D721Med (cell line): ENCODE results near the gene VPS37D.
"Not testable (repeated sequence)": the region's sequence is repeated elsewhere in the genome, so short reads cannot be mapped to it uniquely, and the experiment has no call there.

Source experiments
- DNase-seq: peaks from one replicate; pipeline ENCODE4 v3.0.0; 2011; ENCODE audit warnings: low spot score; ENCODE audit not compliant: insufficient read length
- FAIRE-seq: peaks from 2 replicates; lab custom pipeline; 2011; peaks lifted over from hg19 to GRCh38; lab: Jason Lieb, UNC
- TF ChIP-seq, protein P1 (sequence below): IDR thresholded peaks from 2 replicates; pipeline ENCODE4 v1.5.1; 2012; ENCODE audit warnings: mild to moderate bottlenecking, control low read depth; ENCODE audit not compliant: insufficient read depth; ENCODE audit errors: missing control alignments

The VPS37D gene

DNA sequence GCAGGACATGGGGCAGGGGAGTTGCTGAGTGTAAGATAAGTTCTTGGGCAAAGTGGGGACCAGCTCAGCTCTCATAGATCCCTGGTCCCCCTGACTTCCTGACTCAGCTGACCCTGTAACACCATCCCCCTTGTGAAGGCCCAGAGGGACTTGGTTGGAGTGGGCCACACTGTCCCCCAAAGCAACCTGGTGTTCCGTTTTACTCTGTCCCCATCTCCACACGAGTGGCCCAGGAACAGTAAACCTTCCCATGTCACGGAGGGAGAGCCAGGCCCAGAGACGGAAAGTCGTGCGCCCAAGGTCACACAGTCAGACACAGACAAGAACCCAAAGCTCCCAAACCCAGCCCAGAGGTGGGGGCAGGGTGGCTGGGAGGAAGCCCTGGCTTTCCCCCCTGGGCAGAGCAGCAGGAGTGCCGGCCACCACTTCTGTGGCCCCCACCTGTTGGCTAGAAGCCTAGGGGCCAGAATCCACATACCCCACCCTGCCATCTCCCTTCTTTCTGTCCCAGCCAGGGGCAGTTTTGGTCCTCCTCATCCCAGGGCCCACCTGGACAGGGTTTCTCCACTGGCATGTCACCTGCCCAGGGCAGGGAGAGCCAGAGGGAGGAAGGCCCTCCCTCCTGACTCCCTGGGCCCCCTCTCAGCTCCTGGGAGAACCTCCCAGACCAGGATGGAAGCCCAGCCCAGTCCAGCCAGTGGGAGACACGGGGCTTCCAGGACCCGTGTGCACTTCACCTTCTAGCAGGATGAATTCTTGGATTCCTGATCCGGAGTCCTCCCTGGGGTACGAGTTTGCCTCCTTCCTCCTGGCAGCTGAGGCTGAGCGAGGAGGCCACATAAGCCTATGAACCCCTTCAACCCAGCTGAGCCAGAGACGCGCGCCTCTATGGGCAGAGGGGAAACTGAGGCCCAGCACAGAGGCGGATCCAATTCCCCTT is 20.6 kb upstream of the VPS37D start:
- TF ChIP-seq, protein P1, sequence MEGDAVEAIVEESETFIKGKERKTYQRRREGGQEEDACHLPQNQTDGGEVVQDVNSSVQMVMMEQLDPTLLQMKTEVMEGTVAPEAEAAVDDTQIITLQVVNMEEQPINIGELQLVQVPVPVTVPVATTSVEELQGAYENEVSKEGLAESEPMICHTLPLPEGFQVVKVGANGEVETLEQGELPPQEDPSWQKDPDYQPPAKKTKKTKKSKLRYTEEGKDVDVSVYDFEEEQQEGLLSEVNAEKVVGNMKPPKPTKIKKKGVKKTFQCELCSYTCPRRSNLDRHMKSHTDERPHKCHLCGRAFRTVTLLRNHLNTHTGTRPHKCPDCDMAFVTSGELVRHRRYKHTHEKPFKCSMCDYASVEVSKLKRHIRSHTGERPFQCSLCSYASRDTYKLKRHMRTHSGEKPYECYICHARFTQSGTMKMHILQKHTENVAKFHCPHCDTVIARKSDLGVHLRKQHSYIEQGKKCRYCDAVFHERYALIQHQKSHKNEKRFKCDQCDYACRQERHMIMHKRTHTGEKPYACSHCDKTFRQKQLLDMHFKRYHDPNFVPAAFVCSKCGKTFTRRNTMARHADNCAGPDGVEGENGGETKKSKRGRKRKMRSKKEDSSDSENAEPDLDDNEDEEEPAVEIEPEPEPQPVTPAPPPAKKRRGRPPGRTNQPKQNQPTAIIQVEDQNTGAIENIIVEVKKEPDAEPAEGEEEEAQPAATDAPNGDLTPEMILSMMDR, result no peak
- FAIRE-seq (no peak), DNase-seq (no peak)

DNA sequence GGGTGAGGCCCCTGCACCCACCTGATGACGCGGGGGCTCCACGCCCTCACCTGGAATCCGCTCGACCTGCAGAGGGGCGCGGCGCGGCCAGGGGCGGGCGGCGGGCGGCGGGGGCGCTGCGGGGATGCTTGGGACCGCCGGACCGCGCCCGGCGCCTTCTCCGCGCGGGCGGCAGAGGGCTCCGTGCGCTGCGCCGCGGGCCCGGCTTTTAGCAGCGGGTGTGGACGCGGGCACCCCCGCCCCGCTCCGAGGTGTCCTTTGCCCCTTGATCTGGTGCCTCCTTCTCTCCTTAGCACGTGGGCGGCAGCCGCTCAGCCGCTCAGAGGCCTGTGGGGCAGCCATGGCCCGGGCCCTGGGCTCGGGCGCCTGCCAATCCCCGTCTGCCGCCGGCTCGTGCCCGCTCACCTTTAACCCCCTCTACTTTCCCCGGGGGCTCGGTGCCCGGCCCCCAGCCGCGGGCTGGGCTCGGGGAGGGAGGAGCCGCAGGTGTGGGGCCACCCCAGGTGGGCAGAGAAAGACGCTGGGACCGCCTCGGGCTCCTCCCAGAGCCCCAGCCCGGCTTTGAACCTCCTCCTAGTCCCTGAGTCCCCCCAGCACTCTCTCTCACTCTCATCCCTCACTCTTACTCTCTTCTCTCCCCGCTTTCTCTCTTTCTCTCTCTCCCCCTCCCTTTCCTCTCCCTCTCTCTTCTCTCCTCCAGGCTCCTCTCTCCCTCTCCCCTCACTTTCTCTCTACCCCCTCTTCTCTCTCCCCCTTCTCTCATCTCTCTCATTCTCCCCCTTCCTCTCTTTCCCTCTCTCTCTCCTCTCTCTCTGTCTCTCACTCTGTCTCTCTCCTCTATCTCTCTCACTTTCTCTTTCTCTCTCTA is 19.7 kb upstream of the VPS37D start:
- no peak for FAIRE-seq
- TF ChIP-seq, protein P1, result peak; percentile 20
- no peak for DNase-seq

DNA sequence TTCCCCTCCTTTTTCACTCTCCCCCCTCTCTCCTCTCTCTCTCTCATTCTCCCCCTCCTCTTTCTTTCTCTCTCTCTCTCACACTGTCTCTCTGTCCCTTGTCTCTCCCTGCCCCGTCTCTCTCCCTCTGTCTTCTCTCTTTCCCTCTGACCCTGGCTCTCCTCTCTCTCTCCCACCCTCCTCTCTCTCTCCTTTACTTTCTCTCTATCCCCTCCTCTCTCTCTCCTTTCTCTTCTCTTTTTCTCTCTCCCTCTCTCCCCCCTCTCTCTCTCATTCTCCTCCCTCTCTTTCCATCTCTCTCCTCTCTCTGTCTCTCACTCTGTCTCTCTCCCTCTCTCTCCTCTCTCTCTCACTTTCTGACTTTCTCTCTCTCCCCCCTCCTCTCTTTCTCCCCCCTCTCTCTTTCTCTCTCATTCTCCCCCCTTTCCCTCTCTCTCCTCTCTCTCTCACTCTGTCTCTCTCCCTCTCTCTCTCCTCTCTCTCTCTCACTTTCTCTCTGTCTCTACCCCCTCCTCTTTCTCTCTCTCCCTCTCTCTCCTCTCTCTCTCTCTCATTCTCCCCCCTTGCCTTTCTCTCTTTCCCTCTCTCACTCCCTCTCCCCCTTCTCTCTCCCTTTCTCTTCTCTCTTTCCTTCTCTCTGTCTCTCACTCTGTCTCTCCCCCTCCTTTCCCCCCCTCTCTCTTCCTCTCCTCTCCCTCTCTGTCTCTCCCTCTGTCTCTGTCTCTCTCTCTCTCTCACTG is 18.9 kb upstream of the VPS37D start:
- DNase-seq (no peak), FAIRE-seq (no peak)
- TF ChIP-seq, protein P1, result no peak

DNA sequence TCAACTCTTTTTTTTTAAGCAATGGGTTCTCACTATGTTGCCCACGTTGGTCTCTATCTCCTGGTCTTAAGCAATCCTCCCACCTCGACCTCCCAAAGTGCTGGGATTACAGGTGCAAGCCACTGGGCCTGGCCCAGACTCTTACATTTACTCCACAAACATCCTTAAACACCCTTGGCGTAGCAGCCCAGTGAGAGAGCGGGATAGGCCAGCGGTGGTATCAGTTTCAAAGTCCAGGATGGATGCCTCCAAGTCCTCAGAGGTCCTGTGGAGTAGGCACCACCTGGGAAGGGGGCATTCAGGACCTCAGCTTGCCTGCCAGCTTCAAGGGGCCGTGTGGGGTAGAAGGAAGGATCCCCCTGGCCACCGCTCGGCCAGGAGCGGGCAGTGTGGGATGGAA is 18.1 kb upstream of the VPS37D start:
- TF ChIP-seq, protein P1, result no peak
- DNase-seq (no peak), FAIRE-seq (no peak)

DNA sequence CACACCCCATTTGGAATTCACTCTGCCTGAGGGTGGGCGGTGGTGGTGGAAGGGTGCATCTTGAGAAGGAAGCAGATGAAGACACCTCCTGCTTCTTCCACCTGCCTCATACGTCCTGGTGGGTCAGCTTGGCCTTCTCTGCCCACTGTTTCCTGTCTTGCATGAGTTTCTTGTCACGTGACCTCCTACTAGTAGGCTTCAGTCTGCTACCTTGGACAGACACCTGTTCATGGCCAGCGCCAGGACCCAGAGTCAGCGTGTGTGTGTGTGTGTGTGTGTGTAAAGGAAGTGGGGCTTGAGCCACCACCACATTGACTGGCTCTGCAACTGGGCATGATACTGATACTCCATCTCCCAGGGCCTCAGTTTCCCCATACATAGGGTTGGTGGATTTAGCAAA is 17.1 kb upstream of the VPS37D start:
- TF ChIP-seq, protein P1, result no peak
- FAIRE-seq, result no peak
- DNase-seq, result no peak

DNA sequence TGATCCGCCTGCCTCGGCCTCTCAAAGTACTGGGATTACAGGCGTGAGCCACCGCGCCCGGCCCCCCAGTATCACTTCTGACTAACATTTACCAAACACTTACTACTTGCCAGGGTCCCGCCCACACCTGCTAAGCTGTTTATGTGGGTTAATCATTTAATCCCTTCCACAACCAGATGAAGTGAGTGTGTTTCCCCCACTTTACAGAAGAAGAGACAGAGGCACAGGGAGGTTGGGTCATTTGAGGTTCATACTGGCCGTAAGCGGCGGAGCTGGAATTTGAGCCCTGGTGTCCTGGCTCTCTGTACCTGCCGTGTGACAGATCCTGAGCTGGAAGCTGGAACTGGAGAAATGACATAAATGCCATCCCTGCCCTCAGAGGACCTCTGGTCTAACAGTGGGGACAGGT is 15.1 kb upstream of the VPS37D start:
- TF ChIP-seq, protein P1, result no peak
- DNase-seq (no peak), FAIRE-seq (no peak)

DNA sequence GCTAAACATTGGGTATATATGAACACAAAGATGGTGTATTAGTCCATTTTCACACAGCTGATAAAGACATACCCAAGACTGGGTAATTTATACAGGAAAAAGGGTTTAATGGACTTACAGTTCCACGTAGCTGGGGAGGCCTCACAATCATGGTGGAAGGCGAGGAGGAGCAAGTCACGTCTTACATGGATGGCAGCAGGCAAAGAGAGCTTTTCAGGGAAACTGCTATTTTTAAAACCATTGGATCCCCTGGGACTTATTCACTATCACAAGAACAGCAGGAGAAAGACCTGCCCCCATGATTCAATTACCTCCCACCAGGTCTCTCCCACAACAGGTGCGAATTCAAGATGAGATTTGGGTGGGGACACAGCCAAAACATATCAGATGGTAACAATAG is 12.3 kb upstream of the VPS37D start:
- DNase-seq, result not testable (repeated sequence)

More for the DNA sequence above, 12.3 kb upstream of the VPS37D start:
- FAIRE-seq, result not testable (repeated sequence)
